ENCODE measurements around the gene ARFRP1.

DNA sequence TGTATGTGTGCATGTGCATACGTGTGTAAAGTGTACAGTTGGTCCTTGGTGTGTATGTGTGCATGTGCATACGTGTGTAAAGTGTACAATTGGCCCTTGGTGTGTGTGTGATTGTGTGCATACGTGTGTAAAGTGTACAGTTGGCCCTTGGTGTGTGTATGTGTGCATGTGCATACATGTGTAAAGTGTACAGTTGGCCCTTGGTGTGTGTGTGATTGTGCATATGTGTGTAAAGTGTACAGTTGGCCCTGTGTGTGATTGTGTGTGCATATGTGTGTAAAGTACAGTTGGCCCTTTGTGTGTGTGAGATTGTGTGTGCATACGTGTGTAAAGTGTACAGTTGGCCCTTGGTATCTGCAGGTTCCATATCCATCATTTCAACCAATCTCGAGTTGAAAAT, 23.6 kb upstream of the ARFRP1 start:
- TF ChIP-seq, protein P1, sequence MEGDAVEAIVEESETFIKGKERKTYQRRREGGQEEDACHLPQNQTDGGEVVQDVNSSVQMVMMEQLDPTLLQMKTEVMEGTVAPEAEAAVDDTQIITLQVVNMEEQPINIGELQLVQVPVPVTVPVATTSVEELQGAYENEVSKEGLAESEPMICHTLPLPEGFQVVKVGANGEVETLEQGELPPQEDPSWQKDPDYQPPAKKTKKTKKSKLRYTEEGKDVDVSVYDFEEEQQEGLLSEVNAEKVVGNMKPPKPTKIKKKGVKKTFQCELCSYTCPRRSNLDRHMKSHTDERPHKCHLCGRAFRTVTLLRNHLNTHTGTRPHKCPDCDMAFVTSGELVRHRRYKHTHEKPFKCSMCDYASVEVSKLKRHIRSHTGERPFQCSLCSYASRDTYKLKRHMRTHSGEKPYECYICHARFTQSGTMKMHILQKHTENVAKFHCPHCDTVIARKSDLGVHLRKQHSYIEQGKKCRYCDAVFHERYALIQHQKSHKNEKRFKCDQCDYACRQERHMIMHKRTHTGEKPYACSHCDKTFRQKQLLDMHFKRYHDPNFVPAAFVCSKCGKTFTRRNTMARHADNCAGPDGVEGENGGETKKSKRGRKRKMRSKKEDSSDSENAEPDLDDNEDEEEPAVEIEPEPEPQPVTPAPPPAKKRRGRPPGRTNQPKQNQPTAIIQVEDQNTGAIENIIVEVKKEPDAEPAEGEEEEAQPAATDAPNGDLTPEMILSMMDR (IDR thresholded peaks at IDR 0.05; ENCODE audit: low read length): no peak
- no peak for TF ChIP-seq EZH2 (IDR thresholded peaks at IDR 0.05; ENCODE audit: borderline replicate concordance, low read length)
